ENCODE results near the gene PARN.
"Not testable (repeated sequence)": the region's sequence is repeated elsewhere in the genome, so short reads cannot be mapped to it uniquely, and the experiment has no call there.

PARN gene

DNA sequence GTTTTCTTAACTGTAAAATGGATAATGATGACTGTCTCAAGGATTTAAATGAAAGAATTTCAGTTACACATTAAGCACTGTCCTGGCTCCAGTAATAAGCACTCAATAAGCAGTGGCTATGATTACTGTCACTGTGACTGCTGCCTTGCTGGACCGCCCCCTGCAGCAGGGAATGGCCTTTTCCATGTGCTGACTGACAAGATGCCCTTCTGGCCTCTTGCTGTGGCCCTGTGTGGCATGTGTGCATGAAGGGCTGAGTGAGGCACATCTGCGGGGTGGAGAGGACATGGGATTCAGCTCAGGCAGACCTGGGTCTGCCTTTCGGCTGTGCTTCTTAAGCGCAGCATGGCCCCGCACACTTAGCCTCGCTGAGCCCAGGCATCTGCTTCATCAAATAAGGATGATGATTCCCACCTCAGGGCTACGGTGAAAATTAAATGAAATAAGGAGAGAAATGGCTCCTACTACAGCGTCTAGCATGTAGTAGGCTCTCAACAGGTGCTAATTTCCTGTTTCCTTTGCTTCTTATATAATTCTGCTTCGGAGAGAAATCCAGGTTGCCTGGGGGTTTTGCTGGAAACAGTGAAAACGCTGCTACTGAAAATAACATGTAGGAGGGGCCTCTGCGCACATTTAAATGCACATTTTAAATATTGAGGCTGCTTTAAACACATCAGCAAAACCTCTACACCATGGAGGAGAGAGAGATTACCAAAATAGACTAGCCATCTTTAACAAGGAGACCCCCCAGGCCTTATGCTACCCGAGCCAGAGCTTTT is 183.9 kb downstream of the PARN start:
- H4K20me1 ChIP-seq (ENCODE audit: insufficient read depth, low read length) = no peaks in the 10 kb centered on the region
- H3K9me2 ChIP-seq (replicated peaks; ENCODE audit: insufficient read depth, low read length) = no peaks in the 10 kb centered on the region
- H3K9me3 ChIP-seq (replicated peaks; ENCODE audit: insufficient read depth, low read length) = no peaks in the 10 kb centered on the region
- TF ChIP-seq EZH2phosphoT487 (IDR thresholded peaks at IDR 0.05; ENCODE audit: low read length) (no peak), EZH2 (optimal IDR thresholded peaks at IDR 0.05; ENCODE audit: low read depth, low read length) (no peak), CTCF (IDR thresholded peaks at IDR 0.05; ENCODE audit: low read length) (no peak)
- no peaks in the 10 kb centered on the region for H3K4me1 ChIP-seq (ENCODE audit: low read length)
- H3K27ac ChIP-seq (ENCODE audit: low read length) = no peak overlapping the region
- H2AFZ ChIP-seq (ENCODE audit: low read length) = no peak overlapping the region
- no peaks in the 10 kb centered on the region for H3K27me3 ChIP-seq (replicated peaks; ENCODE audit: insufficient read depth, low read length)
- no peaks in the 10 kb centered on the region for H3F3A ChIP-seq (ENCODE audit: insufficient read depth, low read length)
- H3K79me2 ChIP-seq (ENCODE audit: low read length) = no peaks in the 10 kb centered on the region
- no peaks in the 10 kb centered on the region for H3K36me3 ChIP-seq (replicated peaks; ENCODE audit: insufficient read depth, low read length)
- no peak overlapping the region for H3K4me3 ChIP-seq (ENCODE audit: low read length)
- no peak for DNase-seq
- H3K4me2 ChIP-seq (ENCODE audit: low read depth, low read length) = no peak overlapping the region
- H3K9ac ChIP-seq (ENCODE audit: low read length) = no peak overlapping the region

DNA sequence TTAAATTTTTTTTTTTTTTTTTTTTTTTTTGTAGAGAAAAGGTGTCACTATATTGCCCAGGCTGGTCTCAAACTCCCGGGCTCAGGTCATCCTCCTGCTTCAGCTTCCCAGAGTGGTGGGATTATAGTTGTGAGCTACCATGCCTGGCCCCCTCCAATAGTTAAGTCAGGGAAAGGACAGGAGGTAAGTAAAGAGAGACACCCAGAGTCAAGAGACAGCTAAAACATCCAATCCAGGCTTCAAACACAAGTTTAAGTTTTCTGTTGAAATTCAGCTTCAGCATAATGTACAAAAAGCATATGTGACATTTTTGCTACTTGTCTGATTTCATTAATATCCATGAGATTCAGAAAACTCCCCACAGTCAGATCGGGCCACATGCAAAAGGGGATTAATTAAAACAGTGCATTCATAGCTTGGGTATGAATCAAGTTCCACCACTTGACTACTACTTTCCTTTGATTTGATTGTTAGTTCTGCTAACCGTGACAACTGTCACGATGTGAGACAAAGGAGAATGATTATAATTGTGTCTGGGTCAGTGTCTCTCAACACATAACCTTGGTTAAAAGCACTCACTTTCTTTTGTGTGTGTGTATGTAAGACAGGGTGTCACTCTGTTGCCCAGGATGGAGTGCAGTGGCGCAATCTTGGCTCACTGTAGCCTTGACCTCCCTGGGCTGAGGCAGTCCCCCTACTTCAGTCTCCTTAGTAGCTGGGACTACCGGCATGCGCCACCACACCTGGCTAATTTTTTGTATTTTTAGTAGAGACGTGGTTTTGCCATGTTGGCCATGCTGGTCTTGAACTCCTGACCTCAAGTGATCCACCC is 184.9 kb downstream of the PARN start:
- Histone ChIP-seq H3K9ac (ENCODE audit: low read length) (no peak overlapping the region), H4K20me1 (ENCODE audit: insufficient read depth, low read length) (no peaks in the 10 kb centered on the region), H3K27me3 (replicated peaks; ENCODE audit: insufficient read depth, low read length) (no peaks in the 10 kb centered on the region), H3K4me2 (ENCODE audit: low read depth, low read length) (no peak overlapping the region), H3F3A (ENCODE audit: insufficient read depth, low read length) (no peaks in the 10 kb centered on the region), H3K9me3 (replicated peaks; ENCODE audit: insufficient read depth, low read length) (no peaks in the 10 kb centered on the region), H3K4me3 (ENCODE audit: low read length) (no peak overlapping the region), H3K79me2 (ENCODE audit: low read length) (no peaks in the 10 kb centered on the region), H3K27ac (ENCODE audit: low read length) (no peak overlapping the region), H3K9me2 (replicated peaks; ENCODE audit: insufficient read depth, low read length) (no peaks in the 10 kb centered on the region), H3K36me3 (replicated peaks; ENCODE audit: insufficient read depth, low read length) (no peaks in the 10 kb centered on the region), H3K4me1 (ENCODE audit: low read length) (no peaks in the 10 kb centered on the region), H2AFZ (ENCODE audit: low read length) (no peak overlapping the region)
- TF ChIP-seq EZH2phosphoT487 (IDR thresholded peaks at IDR 0.05; ENCODE audit: low read length) = no peak
- no peak for TF ChIP-seq CTCF (IDR thresholded peaks at IDR 0.05; ENCODE audit: low read length)
- TF ChIP-seq EZH2 (optimal IDR thresholded peaks at IDR 0.05; ENCODE audit: low read depth, low read length) = no peak
- no peak for DNase-seq

GRCh38 chr16:14441533-14441932 is 188.5 kb downstream of the PARN start:
- not testable (repeated sequence) for H3F3A ChIP-seq (ENCODE audit: insufficient read depth, low read length); H4K20me1 ChIP-seq (ENCODE audit: insufficient read depth, low read length); H3K79me2 ChIP-seq (ENCODE audit: low read length); H3K36me3 ChIP-seq (replicated peaks; ENCODE audit: insufficient read depth, low read length); H3K4me2 ChIP-seq (ENCODE audit: low read depth, low read length); H2AFZ ChIP-seq (ENCODE audit: low read length); DNase-seq; H3K4me3 ChIP-seq (ENCODE audit: low read length); H3K9me3 ChIP-seq (replicated peaks; ENCODE audit: insufficient read depth, low read length); H3K27ac ChIP-seq (ENCODE audit: low read length); H3K27me3 ChIP-seq (replicated peaks; ENCODE audit: insufficient read depth, low read length); H3K9me2 ChIP-seq (replicated peaks; ENCODE audit: insufficient read depth, low read length); H3K4me1 ChIP-seq (ENCODE audit: low read length); H3K9ac ChIP-seq (ENCODE audit: low read length)

- Histone ChIP-seq H4K20me1 (ENCODE audit: insufficient read depth, low read length) (no peaks in the 10 kb centered on the region), H3K27me3 (replicated peaks; ENCODE audit: insufficient read depth, low read length) (no peaks in the 10 kb centered on the region), H3K4me2 (ENCODE audit: low read depth, low read length) (no peak overlapping the region), H2AFZ (ENCODE audit: low read length) (no peak overlapping the region), H3K4me1 (ENCODE audit: low read length) (no peaks in the 10 kb centered on the region), H3K79me2 (ENCODE audit: low read length) (no peaks in the 10 kb centered on the region), H3K27ac (ENCODE audit: low read length) (no peak overlapping the region), H3K9me2 (replicated peaks; ENCODE audit: insufficient read depth, low read length) (no peaks in the 10 kb centered on the region), H3K4me3 (ENCODE audit: low read length) (no peak overlapping the region), H3K36me3 (replicated peaks; ENCODE audit: insufficient read depth, low read length) (no peaks in the 10 kb centered on the region), H3F3A (ENCODE audit: insufficient read depth, low read length) (no peaks in the 10 kb centered on the region), H3K9me3 (replicated peaks; ENCODE audit: insufficient read depth, low read length) (no peaks in the 10 kb centered on the region), H3K9ac (ENCODE audit: low read length) (no peak overlapping the region)
- TF ChIP-seq EZH2 (optimal IDR thresholded peaks at IDR 0.05; ENCODE audit: low read depth, low read length) = no peak
- TF ChIP-seq EZH2phosphoT487 (IDR thresholded peaks at IDR 0.05; ENCODE audit: low read length) = no peak
- no peak for TF ChIP-seq CTCF (IDR thresholded peaks at IDR 0.05; ENCODE audit: low read length)
- no peak for DNase-seq
Observed at GRCh38 chr16:14438256-14438655, 191.8 kb downstream of the PARN start.

All from MM.1S (cell line).